Osteocyte (in vitro differentiated cells): ENCODE results near the gene TDRD6. TPM values are rescaled to one million over a fixed set of nuclear protein-coding genes. Genes with fewer than 3 reads are reported as not detected.

Source experiments
- DNase-seq: peaks from one replicate; pipeline ENCODE4 v3.0.0; 2021; ENCODE audit warnings: mixed read lengths; ENCODE audit not compliant: unreplicated experiment; ENCODE audit errors: extremely low spot score
- H3K27ac Mint-ChIP-seq: one replicate; pipeline ENCODE4 v1.8.0; 2021; ENCODE audit warnings: mild to moderate bottlenecking, mixed read lengths; ENCODE audit not compliant: unreplicated experiment
- H3K27me3 Mint-ChIP-seq: one replicate; pipeline ENCODE4 v1.8.0; 2021; ENCODE audit warnings: mixed read lengths; ENCODE audit not compliant: unreplicated experiment
- H3K36me3 Mint-ChIP-seq: one replicate; pipeline ENCODE4 v1.8.0; 2021; ENCODE audit warnings: mixed read lengths; ENCODE audit not compliant: unreplicated experiment
- H3K4me1 Mint-ChIP-seq: one replicate; pipeline ENCODE4 v1.8.0; 2021; ENCODE audit warnings: mixed read lengths; ENCODE audit not compliant: unreplicated experiment
- H3K4me3 Mint-ChIP-seq: one replicate; pipeline ENCODE4 v1.8.0; 2021; ENCODE audit warnings: mild to moderate bottlenecking, moderate library complexity, mixed read lengths; ENCODE audit not compliant: unreplicated experiment
- H3K9me3 Mint-ChIP-seq: one replicate; pipeline ENCODE4 v1.8.0; 2021; ENCODE audit warnings: mixed read lengths; ENCODE audit not compliant: unreplicated experiment
- total RNA-seq: library from RNA; stranded (reverse); gene quantifications from 2 replicates; pipeline ENCODE4 v1.2.1, GENCODE V29; 2021
- TF ChIP-seq, protein P1 (sequence below): fragments of 200-600 bp; sonication (generic); IDR thresholded peaks from 2 replicates; pipeline ENCODE4 v1.5.0; 2021; ENCODE audit warnings: antibody characterized with exemption, mild to moderate bottlenecking, moderate library complexity

Gene TDRD6
- total RNA-seq, 1 donor from 2014 or later: 0.03 TPM

- no peaks in the 10 kb centered on the region for H3K36me3 Mint-ChIP-seq
- no peak for DNase-seq
- H3K27me3 Mint-ChIP-seq: peaks cover 33% of the 10 kb centered on the region
- H3K4me1 Mint-ChIP-seq: no peaks in the 10 kb centered on the region
- no peak overlapping the region for H3K27ac Mint-ChIP-seq
- TF ChIP-seq, protein P1, sequence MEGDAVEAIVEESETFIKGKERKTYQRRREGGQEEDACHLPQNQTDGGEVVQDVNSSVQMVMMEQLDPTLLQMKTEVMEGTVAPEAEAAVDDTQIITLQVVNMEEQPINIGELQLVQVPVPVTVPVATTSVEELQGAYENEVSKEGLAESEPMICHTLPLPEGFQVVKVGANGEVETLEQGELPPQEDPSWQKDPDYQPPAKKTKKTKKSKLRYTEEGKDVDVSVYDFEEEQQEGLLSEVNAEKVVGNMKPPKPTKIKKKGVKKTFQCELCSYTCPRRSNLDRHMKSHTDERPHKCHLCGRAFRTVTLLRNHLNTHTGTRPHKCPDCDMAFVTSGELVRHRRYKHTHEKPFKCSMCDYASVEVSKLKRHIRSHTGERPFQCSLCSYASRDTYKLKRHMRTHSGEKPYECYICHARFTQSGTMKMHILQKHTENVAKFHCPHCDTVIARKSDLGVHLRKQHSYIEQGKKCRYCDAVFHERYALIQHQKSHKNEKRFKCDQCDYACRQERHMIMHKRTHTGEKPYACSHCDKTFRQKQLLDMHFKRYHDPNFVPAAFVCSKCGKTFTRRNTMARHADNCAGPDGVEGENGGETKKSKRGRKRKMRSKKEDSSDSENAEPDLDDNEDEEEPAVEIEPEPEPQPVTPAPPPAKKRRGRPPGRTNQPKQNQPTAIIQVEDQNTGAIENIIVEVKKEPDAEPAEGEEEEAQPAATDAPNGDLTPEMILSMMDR: no peak
- H3K4me3 Mint-ChIP-seq: no peak overlapping the region
- H3K9me3 Mint-ChIP-seq: no peaks in the 10 kb centered on the region
Observed at GRCh38 chr6:46720401-46720800, 32.7 kb downstream of the TDRD6 start.

- TF ChIP-seq, protein P1: no peak
- no peaks in the 10 kb centered on the region for H3K9me3 Mint-ChIP-seq
- no peaks in the 10 kb centered on the region for H3K36me3 Mint-ChIP-seq
Observed at GRCh38 chr6:46729787-46730326, 42.2 kb downstream of the TDRD6 start.

GRCh38 chr6:46730921-46731461, 43.3 kb downstream of the TDRD6 start:
- peaks cover 10% of the 10 kb centered on the region for H3K4me1 Mint-ChIP-seq
- H3K4me3 Mint-ChIP-seq: no peak overlapping the region
- H3K9me3 Mint-ChIP-seq: no peaks in the 10 kb centered on the region
- no peak overlapping the region for H3K27ac Mint-ChIP-seq
- H3K36me3 Mint-ChIP-seq: no peaks in the 10 kb centered on the region
- no peak for DNase-seq
- H3K27me3 Mint-ChIP-seq: peaks cover 74% of the 10 kb centered on the region
- TF ChIP-seq, protein P1: no peak

More at GRCh38 chr6:46729787-46730326, 42.2 kb downstream of the TDRD6 start:
- DNase-seq: no peak
- peaks cover 72% of the 10 kb centered on the region for H3K27me3 Mint-ChIP-seq
- H3K4me3 Mint-ChIP-seq: no peak overlapping the region
- H3K27ac Mint-ChIP-seq: no peak overlapping the region
- H3K4me1 Mint-ChIP-seq: peaks cover 7% of the 10 kb centered on the region

- TF ChIP-seq, protein P1: no peak
- Mint-ChIP-seq H3K27me3 (peaks cover 79% of the 10 kb centered on the region), H3K4me3 (peak overlapping the region; percentile 41), H3K4me1 (peaks cover 10% of the 10 kb centered on the region), H3K27ac (no peak overlapping the region), H3K36me3 (no peaks in the 10 kb centered on the region), H3K9me3 (no peaks in the 10 kb centered on the region)
- no peak for DNase-seq
Observed at GRCh38 chr6:46733341-46733801, 45.7 kb downstream of the TDRD6 start.

DNA sequence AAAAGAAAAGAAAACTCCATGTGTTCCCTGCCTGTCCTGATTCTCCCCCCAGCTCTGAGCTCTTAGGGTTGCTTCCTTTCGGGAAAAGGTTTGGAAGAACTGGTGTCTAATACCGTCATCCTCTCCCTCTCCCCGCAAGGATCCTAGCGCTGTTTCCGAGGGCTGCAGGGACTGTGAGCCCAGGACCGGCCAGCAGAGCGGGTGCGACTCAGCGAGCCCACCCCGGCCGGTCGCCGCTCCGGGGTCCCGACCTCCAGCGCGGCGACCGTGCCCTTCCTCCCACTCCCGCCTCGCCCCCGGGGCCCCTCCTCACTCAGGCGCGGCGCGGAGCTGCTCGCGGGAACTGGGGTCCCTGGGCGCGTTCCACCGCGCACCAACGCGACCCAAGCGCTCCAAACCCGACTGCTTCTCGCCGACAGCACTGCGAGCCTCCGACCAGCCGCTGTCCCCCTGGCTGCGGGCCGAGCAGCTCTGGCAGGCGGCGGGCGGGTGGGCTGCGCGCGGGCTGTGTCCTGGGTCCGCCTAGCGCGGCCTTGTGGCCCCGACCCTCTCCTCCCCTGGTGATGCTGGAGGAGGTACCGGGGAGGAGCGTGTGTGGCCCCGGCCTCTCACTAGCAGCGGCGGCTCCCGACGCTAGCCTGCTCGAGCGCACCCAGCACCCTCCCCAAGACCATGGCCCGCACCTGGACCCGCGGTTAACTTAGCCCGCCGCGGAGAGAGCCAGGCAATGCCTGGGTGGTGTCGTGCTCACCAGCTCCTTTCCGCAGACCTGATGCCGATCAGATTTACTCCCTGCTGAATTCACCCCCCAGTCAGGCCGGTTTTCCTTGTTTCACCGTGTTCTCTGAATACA, 47.4 kb downstream of the TDRD6 start, which contains the start of gene PLA2G7:
TSS of gene PLA2G7 (minus strand) at position 509 of the 853 bp plus-strand sequence. CDS start 12,484 bp downstream, outside the sequence.
- TF ChIP-seq, protein P1: no peak
- H3K27me3 Mint-ChIP-seq: peaks cover 72% of the 10 kb centered on the region
- peak within 1 kb of the TSS; percentile 74 for H3K4me3 Mint-ChIP-seq
- H3K27ac Mint-ChIP-seq: no peak within 1 kb of the TSS
- no peaks in the 10 kb centered on the region for H3K36me3 Mint-ChIP-seq
- H3K4me1 Mint-ChIP-seq: peaks cover 10% of the 10 kb centered on the region
- no peaks in the 10 kb centered on the region for H3K9me3 Mint-ChIP-seq
- DNase-seq: no peak
